H1 (cell line): ENCODE measurements around the gene DOHH. TPM values are rescaled to one million over a fixed set of nuclear protein-coding genes. Genes with fewer than 3 reads are reported as not detected.

ENCODE experiments used
- BACH1 ChIP-seq: IDR thresholded peaks from 2 replicates; pipeline ENCODE4 v1.6.1; 2012; ENCODE audit warnings: low read length, improper control_type of control experiment
- polyA plus RNA-seq, 7 experiments: library from polyadenylated mRNA; depleted of rRNA in 3 of 7; stranded (reverse) in 5 of 7; unstranded in 2 of 7; fragments of >200 nt in 5 of 7; fragments of 200-250 nt in 2 of 7; gene quantifications; 1 replicate in 5 of 7; 2 replicates in 1 of 7; 4 replicates in 1 of 7; pipeline versions ENCODE4 v1.2.1 to v1.2.3, GENCODE V29; 2011 to 2013; ENCODE audit warnings: missing spikeins in 2 of 7, mixed read lengths in 2 of 7
- total RNA-seq: library from RNA; stranded (reverse); fragmentation: NEBNext Ultra II Directional; extraction: Animal tissue kit (Norgen Biotek cat#: 25700); gene quantifications from 2 replicates; pipeline ENCODE4 v1.2.1, GENCODE V29; 2021
- TF ChIP-seq, protein P1 (sequence below): IDR thresholded peaks from 2 replicates; pipeline ENCODE4 v1.6.1; 2012; ENCODE audit warnings: inconsistent platforms

DOHH gene
- total and polyA plus RNA-seq, 2 of the 8 experiments (the other 6 are each of a cell fraction or from before 2014, with no cell fraction given): 7.3 to 17.7 TPM

- TF ChIP-seq BACH1: no peak
- TF ChIP-seq, protein P1, sequence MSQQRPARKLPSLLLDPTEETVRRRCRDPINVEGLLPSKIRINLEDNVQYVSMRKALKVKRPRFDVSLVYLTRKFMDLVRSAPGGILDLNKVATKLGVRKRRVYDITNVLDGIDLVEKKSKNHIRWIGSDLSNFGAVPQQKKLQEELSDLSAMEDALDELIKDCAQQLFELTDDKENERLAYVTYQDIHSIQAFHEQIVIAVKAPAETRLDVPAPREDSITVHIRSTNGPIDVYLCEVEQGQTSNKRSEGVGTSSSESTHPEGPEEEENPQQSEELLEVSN: no peak
Measured at GRCh38 chr19:3522421-3523360, 22.2 kb upstream of the DOHH start (continued).
